Measurements from ENCODE around the gene DNAJC1. TPM values are rescaled to one million over a fixed set of nuclear protein-coding genes. Genes with fewer than 3 reads are reported as not detected.

Gene DNAJC1
- polyA plus RNA-seq, 1 donor from 2014 or later: 15.9 TPM

DNA sequence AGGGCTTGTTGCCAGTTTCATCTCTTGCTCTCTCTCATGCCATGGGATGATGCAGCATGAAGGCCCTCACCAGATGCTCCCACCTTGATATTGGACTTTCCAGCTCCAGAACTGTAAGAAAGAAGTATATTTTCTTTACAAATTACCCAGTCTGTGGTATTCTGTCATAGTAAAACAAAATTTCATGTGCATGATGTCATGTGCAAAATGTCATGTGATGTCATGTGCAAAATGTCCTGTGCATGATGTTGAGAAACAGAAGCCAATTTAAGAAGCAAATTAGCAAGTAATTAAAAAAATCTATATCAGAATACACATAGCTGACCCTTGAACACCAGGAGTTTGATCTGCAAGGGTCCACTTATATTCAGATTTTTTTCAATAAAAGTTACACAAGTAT lies 56.6 kb downstream of the DNAJC1 start:
- H3K36me3 ChIP-seq (ENCODE audit: insufficient read depth, low read length): no peaks in the 10 kb centered on the region
- H3K27ac ChIP-seq (ENCODE audit: low read length): no peak overlapping the region
- H2AFZ ChIP-seq (ENCODE audit: low read depth, low read length): no peak overlapping the region
- no peaks in the 10 kb centered on the region for H3K9me2 ChIP-seq (ENCODE audit: insufficient read depth, low read length)
- no peaks in the 10 kb centered on the region for H3F3A ChIP-seq (ENCODE audit: insufficient read depth, low read length, poor library complexity, severe bottlenecking)
- TF ChIP-seq TAF1 (IDR thresholded peaks at IDR 0.05; ENCODE audit: low read depth) (no peak), EZH2 (IDR thresholded peaks at IDR 0.05; ENCODE audit: borderline replicate concordance, insufficient read depth, low read length, poor library complexity, severe bottlenecking) (no peak), EP300 (conservative IDR thresholded peaks at IDR 0.05; ENCODE audit: poor library complexity, severe bottlenecking) (no peak), POLR2AphosphoS5 (IDR thresholded peaks at IDR 0.05) (no peak), MXI1 (conservative IDR thresholded peaks at IDR 0.05; ENCODE audit: poor library complexity, severe bottlenecking) (no peak)
- TF ChIP-seq, protein P1, sequence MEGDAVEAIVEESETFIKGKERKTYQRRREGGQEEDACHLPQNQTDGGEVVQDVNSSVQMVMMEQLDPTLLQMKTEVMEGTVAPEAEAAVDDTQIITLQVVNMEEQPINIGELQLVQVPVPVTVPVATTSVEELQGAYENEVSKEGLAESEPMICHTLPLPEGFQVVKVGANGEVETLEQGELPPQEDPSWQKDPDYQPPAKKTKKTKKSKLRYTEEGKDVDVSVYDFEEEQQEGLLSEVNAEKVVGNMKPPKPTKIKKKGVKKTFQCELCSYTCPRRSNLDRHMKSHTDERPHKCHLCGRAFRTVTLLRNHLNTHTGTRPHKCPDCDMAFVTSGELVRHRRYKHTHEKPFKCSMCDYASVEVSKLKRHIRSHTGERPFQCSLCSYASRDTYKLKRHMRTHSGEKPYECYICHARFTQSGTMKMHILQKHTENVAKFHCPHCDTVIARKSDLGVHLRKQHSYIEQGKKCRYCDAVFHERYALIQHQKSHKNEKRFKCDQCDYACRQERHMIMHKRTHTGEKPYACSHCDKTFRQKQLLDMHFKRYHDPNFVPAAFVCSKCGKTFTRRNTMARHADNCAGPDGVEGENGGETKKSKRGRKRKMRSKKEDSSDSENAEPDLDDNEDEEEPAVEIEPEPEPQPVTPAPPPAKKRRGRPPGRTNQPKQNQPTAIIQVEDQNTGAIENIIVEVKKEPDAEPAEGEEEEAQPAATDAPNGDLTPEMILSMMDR (IDR thresholded peaks at IDR 0.05; ENCODE audit: poor library complexity, severe bottlenecking): no peak
- no peak overlapping the region for H3K9ac ChIP-seq (ENCODE audit: low read length)
- H3K4me2 ChIP-seq (ENCODE audit: low read length): no peak overlapping the region
- no peaks in the 10 kb centered on the region for H3K27me3 ChIP-seq (ENCODE audit: insufficient read depth, low read depth, low read length)
- no peaks in the 10 kb centered on the region for H3K9me3 ChIP-seq (ENCODE audit: low read length)
- H3K79me2 ChIP-seq (replicated peaks; ENCODE audit: insufficient read depth, low read length): peaks cover under 1% of the 10 kb centered on the region
- no peaks in the 10 kb centered on the region for H4K20me1 ChIP-seq (ENCODE audit: insufficient read depth)
- no peak overlapping the region for H3K4me3 ChIP-seq (ENCODE audit: low read length)

DNA sequence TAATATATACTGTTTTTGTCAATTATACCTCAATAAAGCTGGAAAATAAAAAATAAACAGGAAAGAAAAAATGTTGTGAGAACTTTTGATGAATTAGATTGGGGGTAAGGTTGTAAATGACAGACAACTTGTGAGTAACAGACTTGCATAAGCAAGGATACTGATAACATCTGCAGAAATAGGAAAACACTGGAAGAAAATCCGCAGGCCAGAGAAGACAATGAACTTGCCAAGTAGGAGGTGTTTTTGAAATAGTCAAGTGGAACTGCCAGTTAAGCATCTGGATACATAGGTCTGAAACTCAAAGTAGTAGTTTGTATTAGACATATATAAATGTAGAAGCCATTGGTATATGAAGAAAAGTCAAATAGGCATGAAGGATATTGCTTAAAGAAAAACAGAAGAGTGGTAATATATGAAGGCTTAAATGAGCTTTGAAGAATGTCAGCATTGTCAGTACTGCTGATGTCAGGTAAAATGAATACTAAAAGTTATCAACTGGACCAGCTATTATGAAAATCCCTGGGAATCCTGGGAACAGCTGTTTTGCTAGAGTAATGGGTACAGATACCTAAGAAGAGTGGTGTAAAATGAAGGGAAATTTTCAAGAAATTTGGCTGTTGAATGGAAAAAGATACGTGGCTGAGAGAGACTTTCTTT lies 58.7 kb downstream of the DNAJC1 start:
- no peaks in the 10 kb centered on the region for H3K36me3 ChIP-seq (ENCODE audit: insufficient read depth, low read length)
- no peaks in the 10 kb centered on the region for H3K9me3 ChIP-seq (ENCODE audit: low read length)
- no peak overlapping the region for H3K27ac ChIP-seq (ENCODE audit: low read length)
- H3K4me2 ChIP-seq (ENCODE audit: low read length): no peak overlapping the region
- no peaks in the 10 kb centered on the region for H3F3A ChIP-seq (ENCODE audit: insufficient read depth, low read length, poor library complexity, severe bottlenecking)
- no peaks in the 10 kb centered on the region for H3K27me3 ChIP-seq (ENCODE audit: insufficient read depth, low read depth, low read length)
- H3K9ac ChIP-seq (ENCODE audit: low read length): no peak overlapping the region
- no peak for TF ChIP-seq MXI1 (conservative IDR thresholded peaks at IDR 0.05; ENCODE audit: poor library complexity, severe bottlenecking)
- no peak for TF ChIP-seq EP300 (conservative IDR thresholded peaks at IDR 0.05; ENCODE audit: poor library complexity, severe bottlenecking)
- TF ChIP-seq TAF1 (IDR thresholded peaks at IDR 0.05; ENCODE audit: low read depth): no peak
- TF ChIP-seq POLR2AphosphoS5 (IDR thresholded peaks at IDR 0.05): no peak
- no peak for TF ChIP-seq EZH2 (IDR thresholded peaks at IDR 0.05; ENCODE audit: borderline replicate concordance, insufficient read depth, low read length, poor library complexity, severe bottlenecking)
- no peak for TF ChIP-seq RAD21 (conservative IDR thresholded peaks at IDR 0.05)
- no peak for TF ChIP-seq SMC3 (conservative IDR thresholded peaks at IDR 0.05; ENCODE audit: poor library complexity)
- no peak for TF ChIP-seq REST (IDR thresholded peaks at IDR 0.05; ENCODE audit: borderline replicate concordance)
- H4K20me1 ChIP-seq (ENCODE audit: insufficient read depth): no peaks in the 10 kb centered on the region
- H2AFZ ChIP-seq (ENCODE audit: low read depth, low read length): no peak overlapping the region
- no peaks in the 10 kb centered on the region for H3K9me2 ChIP-seq (ENCODE audit: insufficient read depth, low read length)
- no peak overlapping the region for H3K4me3 ChIP-seq (ENCODE audit: low read length)
- H3K79me2 ChIP-seq (replicated peaks; ENCODE audit: insufficient read depth, low read length): peaks cover 5% of the 10 kb centered on the region

Measured in neural cell (in vitro differentiated cells).